OCI-LY7 (cell line): ENCODE data around the gene BOD1L1.

Experiments used
- EZH2phosphoT487 ChIP-seq: fragments of 200-600 bp; sonication (generic); IDR thresholded peaks from 2 replicates; pipeline ENCODE4 v1.6.1; 2018; ENCODE audit warnings: low read depth, borderline replicate concordance, mild to moderate bottlenecking, mixed run types, antibody characterized with exemption, low read length, moderate library complexity, mixed read lengths
- TF ChIP-seq, protein P1 (sequence below): fragments of 200-600 bp; sonication (generic); conservative IDR thresholded peaks from 2 replicates; pipeline ENCODE4 v1.5.1; 2014; ENCODE audit warnings: mild to moderate bottlenecking, antibody characterized with exemption, low read length, moderate library complexity, mixed read lengths

DNA sequence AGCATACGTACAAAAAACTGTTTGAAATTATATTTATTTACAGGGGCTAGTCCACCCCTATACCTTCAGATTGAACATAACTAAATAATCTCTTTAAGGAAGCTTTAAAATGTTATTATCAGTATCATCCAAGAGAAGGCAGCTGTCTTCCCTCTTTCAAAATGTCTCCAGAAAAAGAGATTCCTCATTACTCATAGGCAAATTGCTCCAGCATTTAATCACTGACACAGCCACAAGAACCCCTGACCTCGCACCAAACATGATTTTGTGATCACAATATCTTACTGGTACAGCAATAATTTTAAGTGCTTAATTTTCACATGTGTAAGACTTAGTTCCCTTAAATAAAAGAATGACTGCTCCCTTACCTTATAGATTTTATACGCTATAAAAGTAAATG, 9.7 kb downstream of the BOD1L1 start:
- TF ChIP-seq, protein P1, sequence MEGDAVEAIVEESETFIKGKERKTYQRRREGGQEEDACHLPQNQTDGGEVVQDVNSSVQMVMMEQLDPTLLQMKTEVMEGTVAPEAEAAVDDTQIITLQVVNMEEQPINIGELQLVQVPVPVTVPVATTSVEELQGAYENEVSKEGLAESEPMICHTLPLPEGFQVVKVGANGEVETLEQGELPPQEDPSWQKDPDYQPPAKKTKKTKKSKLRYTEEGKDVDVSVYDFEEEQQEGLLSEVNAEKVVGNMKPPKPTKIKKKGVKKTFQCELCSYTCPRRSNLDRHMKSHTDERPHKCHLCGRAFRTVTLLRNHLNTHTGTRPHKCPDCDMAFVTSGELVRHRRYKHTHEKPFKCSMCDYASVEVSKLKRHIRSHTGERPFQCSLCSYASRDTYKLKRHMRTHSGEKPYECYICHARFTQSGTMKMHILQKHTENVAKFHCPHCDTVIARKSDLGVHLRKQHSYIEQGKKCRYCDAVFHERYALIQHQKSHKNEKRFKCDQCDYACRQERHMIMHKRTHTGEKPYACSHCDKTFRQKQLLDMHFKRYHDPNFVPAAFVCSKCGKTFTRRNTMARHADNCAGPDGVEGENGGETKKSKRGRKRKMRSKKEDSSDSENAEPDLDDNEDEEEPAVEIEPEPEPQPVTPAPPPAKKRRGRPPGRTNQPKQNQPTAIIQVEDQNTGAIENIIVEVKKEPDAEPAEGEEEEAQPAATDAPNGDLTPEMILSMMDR: no peak
- no peak for TF ChIP-seq EZH2phosphoT487
